Ovary (tissue), 3 donors: ENCODE results near the gene AICDA.
"Not testable (repeated sequence)": the region's sequence is repeated elsewhere in the genome, so short reads cannot be mapped to it uniquely, and the experiment has no call there.

ENCODE experiments used
- EP300 ChIP-seq: sonication (generic); formaldehyde crosslinking; IDR thresholded peaks from one replicate; pipeline ENCODE4 v1.6.1; 2017; ENCODE audit warnings: antibody characterized with exemption
- TF ChIP-seq, protein P1 (sequence below), 3 donors: fragments of 450-650 bp in 2 of 3; fragments of 200-600 bp in 1 of 3; IDR thresholded peaks; one replicate each; pipeline versions ENCODE4 v1.5.1 to v1.8.0; 2016 to 2022; ENCODE audit warnings: antibody characterized with exemption in 3 of 3, mild to moderate bottlenecking in 1 of 3
- donor health status: DM: no; HTN: no; CAD: no.

DNA sequence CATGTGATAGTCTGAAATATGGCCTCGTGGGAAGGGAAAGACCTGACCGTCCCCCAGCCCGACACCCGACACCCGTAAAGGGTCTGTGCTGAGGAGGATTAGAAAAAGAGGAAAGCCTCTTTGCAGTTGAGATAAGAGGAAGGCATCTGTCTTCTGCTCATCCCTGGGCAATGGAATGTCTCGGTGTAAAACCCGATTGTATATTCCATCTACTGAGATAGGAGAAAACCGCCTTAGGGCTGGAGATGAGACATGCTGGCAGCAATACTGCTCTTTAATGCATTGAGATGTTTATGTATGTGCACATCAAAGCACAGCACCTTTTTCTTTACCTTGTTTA is 23.3 kb upstream of the AICDA start:
- TF ChIP-seq EP300, result not testable (repeated sequence)
- TF ChIP-seq, protein P1, sequence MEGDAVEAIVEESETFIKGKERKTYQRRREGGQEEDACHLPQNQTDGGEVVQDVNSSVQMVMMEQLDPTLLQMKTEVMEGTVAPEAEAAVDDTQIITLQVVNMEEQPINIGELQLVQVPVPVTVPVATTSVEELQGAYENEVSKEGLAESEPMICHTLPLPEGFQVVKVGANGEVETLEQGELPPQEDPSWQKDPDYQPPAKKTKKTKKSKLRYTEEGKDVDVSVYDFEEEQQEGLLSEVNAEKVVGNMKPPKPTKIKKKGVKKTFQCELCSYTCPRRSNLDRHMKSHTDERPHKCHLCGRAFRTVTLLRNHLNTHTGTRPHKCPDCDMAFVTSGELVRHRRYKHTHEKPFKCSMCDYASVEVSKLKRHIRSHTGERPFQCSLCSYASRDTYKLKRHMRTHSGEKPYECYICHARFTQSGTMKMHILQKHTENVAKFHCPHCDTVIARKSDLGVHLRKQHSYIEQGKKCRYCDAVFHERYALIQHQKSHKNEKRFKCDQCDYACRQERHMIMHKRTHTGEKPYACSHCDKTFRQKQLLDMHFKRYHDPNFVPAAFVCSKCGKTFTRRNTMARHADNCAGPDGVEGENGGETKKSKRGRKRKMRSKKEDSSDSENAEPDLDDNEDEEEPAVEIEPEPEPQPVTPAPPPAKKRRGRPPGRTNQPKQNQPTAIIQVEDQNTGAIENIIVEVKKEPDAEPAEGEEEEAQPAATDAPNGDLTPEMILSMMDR (IDR thresholded peaks at IDR 0.05), result not testable (repeated sequence)
